HCT116 (cell line): ENCODE data around the gene TIGD4. TPM values are rescaled to one million over a fixed set of nuclear protein-coding genes. Genes with fewer than 3 reads are reported as not detected.

Experiments used
- ATAC-seq: fragments of 200-7000 bp; cut with Tn5 transposase; 2 replicates; pipeline ENCODE4 v1.9.1; 2020; ENCODE audit warnings: mild to moderate bottlenecking, moderate library complexity
- BruUV-seq: library from RNA; stranded (reverse); fragments of 400-500 nt; replicated peaks from 2 replicates; lab custom pipeline; 2021; lab: Mats Ljungman, UMichigan
- CTCF ChIA-PET: fragments of 300-600 bp; sonication (Branson Sonifier 250); formaldehyde crosslinking; loops from one replicate; lab custom pipeline; 2021; ENCODE audit warnings: antibody characterized with exemption; lab: Charles Lee
- POLR2A ChIA-PET: fragments of 300-600, 350-600 bp; sonication (Branson Sonifier 250); formaldehyde crosslinking; loops from one replicate; lab custom pipeline; 2021; ENCODE audit warnings: antibody characterized with exemption; lab: Charles Lee
- RAD21 ChIA-PET, 2 experiments: fragments of 300-600 bp; sonication (Branson Sonifier 250); formaldehyde crosslinking; loops; one replicate each; lab custom pipeline; 2023; ENCODE audit warnings: low total read pairs in 2 of 2; ENCODE audit not compliant: uncharacterized antibody in 2 of 2, unreplicated experiment in 2 of 2, low non-redundant PET in 1 of 2; lab: Charles Lee
- DNase-seq: peaks from one replicate; pipeline ENCODE4 v3.0.0-alpha.2; 2010; ENCODE audit warnings: low read depth, low spot score
- H2AFZ ChIP-seq: fragments of 200-600 bp; shearing (Covaris generic), sonication (generic); 2 replicates; pipeline ENCODE4 v1.6.1; 2017; ENCODE audit warnings: low read depth, mixed run types, mixed read lengths, antibody characterized with exemption, low read length; ENCODE audit not compliant: poor library complexity, severe bottlenecking
- H3K27ac ChIP-seq: 2 replicates; pipeline ENCODE4 v1.5.1; 2012; ENCODE audit warnings: low read depth, low read length
- H3K27me3 ChIP-seq: fragments of 200-600 bp; sonication (generic); 2 replicates; pipeline ENCODE4 v1.6.1; 2016; ENCODE audit warnings: mixed run types, low read length, mixed read lengths; ENCODE audit not compliant: insufficient read depth
- H3K36me3 ChIP-seq, 2 experiments: fragments of 200-500 bp in 1 of 2; fragments of 200-600 bp in 1 of 2; sonication (Bioruptor generic) in 1 of 2; sonication (generic) in 1 of 2; 2 replicates each; pipeline versions ENCODE4 v1.5.1 to v1.6.1; 2014 to 2016; ENCODE audit warnings: low read length in 2 of 2, inconsistent platforms in 1 of 2, mixed read lengths in 1 of 2, mixed run types in 1 of 2; ENCODE audit not compliant: insufficient read depth in 2 of 2, control insufficient read depth in 1 of 2
- H3K4me1 ChIP-seq, 2 experiments: fragments of 200-600 bp in 1 of 2; sonication (generic) in 1 of 2; 2 replicates each; pipeline versions ENCODE4 v1.5.1 to v1.6.1; 2012 to 2017; ENCODE audit warnings: low read length in 2 of 2, inconsistent platforms in 1 of 2, mild to moderate bottlenecking in 1 of 2, mixed read lengths in 1 of 2, mixed run types in 1 of 2, moderate library complexity in 1 of 2; ENCODE audit not compliant: insufficient read depth in 2 of 2, control insufficient read depth in 1 of 2
- H3K4me2 ChIP-seq: fragments of 200-600 bp; sonication (generic); 2 replicates; pipeline ENCODE4 v1.6.1; 2017; ENCODE audit warnings: mixed run types, low read length, mixed read lengths
- H3K4me3 ChIP-seq, 2 experiments: fragments of 200-600 bp in 1 of 2; sonication (generic) in 1 of 2; replicated peaks in 1 of 2; 2 replicates each; pipeline ENCODE4 v1.5.1; 2011 to 2016; ENCODE audit warnings: low read length in 2 of 2, control low read depth in 1 of 2, low read depth in 1 of 2, mild to moderate bottlenecking in 1 of 2, mixed read lengths in 1 of 2, mixed run types in 1 of 2
- H3K79me2 ChIP-seq: fragments of 200-600 bp; sonication (generic); 2 replicates; pipeline ENCODE4 v1.6.1; 2017; ENCODE audit warnings: mild to moderate bottlenecking, mixed run types, low read length, moderate library complexity, mixed read lengths; ENCODE audit not compliant: insufficient read depth
- H3K9ac ChIP-seq: fragments of 200-600 bp; sonication (generic); 2 replicates; pipeline ENCODE4 v1.6.1; 2016; ENCODE audit warnings: low read length, mixed read lengths
- H3K9me2 ChIP-seq: fragments of 200-600 bp; sonication (generic), shearing (Covaris generic); 2 replicates; pipeline ENCODE4 v1.6.1; 2017; ENCODE audit warnings: mixed run types, mild to moderate bottlenecking, moderate library complexity; ENCODE audit not compliant: insufficient read depth
- H3K9me3 ChIP-seq, 2 experiments: fragments of 200-500 bp in 1 of 2; fragments of 200-600 bp in 1 of 2; sonication (Bioruptor generic) in 1 of 2; sonication (generic) in 1 of 2; 2 replicates each; pipeline ENCODE4 v1.6.1; 2014 to 2017; ENCODE audit warnings: low read length in 2 of 2, mixed read lengths in 2 of 2, inconsistent platforms in 1 of 2, low read depth in 1 of 2, mild to moderate bottlenecking in 1 of 2, mixed run types in 1 of 2, moderate library complexity in 1 of 2; ENCODE audit not compliant: control insufficient read depth in 1 of 2, insufficient read depth in 1 of 2
- H4K20me1 ChIP-seq: fragments of 200-600 bp; sonication (generic), shearing (Covaris generic); 2 replicates; pipeline ENCODE4 v1.6.1; 2017; ENCODE audit warnings: mixed run types, mild to moderate bottlenecking, moderate library complexity; ENCODE audit not compliant: insufficient read depth
- EGR1 ChIP-seq: IDR thresholded peaks from 2 replicates; pipeline ENCODE4 v1.6.1; 2012; ENCODE audit warnings: low read depth
- EZH2 ChIP-seq: fragments of 200-600 bp; sonication (generic); IDR thresholded peaks from 2 replicates; pipeline ENCODE4 v1.6.1; 2017; ENCODE audit warnings: antibody characterized with exemption, mixed run types
- EZH2phosphoT487 ChIP-seq: fragments of 200-600 bp; IDR thresholded peaks from 2 replicates; pipeline ENCODE4 v1.6.1; 2018; ENCODE audit warnings: antibody characterized with exemption, borderline replicate concordance
- FOSL1 ChIP-seq: IDR thresholded peaks from 2 replicates; pipeline ENCODE4 v1.6.1; 2012; ENCODE audit warnings: low read depth
- JUND ChIP-seq: IDR thresholded peaks from 2 replicates; pipeline ENCODE4 v1.6.1; 2012
- POLR2A ChIP-seq: IDR thresholded peaks from 2 replicates; pipeline ENCODE4 v1.7.0; 2011; ENCODE audit warnings: borderline replicate concordance; ENCODE audit not compliant: insufficient read depth, insufficient read length; ENCODE audit errors: extremely low read depth
- POLR2AphosphoS5 ChIP-seq: IDR thresholded peaks from 2 replicates; pipeline ENCODE4 v1.6.1; 2011; ENCODE audit warnings: mild to moderate bottlenecking, low read depth, low read length, moderate library complexity
- SRF ChIP-seq: IDR thresholded peaks from 2 replicates; pipeline ENCODE4 v1.6.1; 2012; ENCODE audit warnings: low read depth
- ZFX ChIP-seq: fragments of 450-650 bp; IDR thresholded peaks from 2 replicates; pipeline ENCODE4 v1.6.1; 2017
- ZNF274 ChIP-seq: fragments of 200-500 bp; sonication (Bioruptor generic); IDR thresholded peaks from 2 replicates; pipeline ENCODE4 v1.6.1; 2014; ENCODE audit warnings: mild to moderate bottlenecking, low read depth, low read length, inconsistent platforms
- intact Hi-C: fragments of 100-400 bp; cut with micrococcal nuclease; formaldehyde crosslinking; loops from 2 replicates; pipeline ENCODE4 v1.10.0; 2022
- total RNA-seq: library from RNA; stranded (reverse); gene quantifications from one replicate; pipeline ENCODE4 v1.2.1, GENCODE V29; 2021; ENCODE audit not compliant: unreplicated experiment
- TF ChIP-seq, protein P1 (sequence below): IDR thresholded peaks from 2 replicates; pipeline ENCODE4 v1.6.1; 2012; ENCODE audit warnings: low read depth
- TF ChIP-seq, protein P2 (sequence below): IDR thresholded peaks from 2 replicates; pipeline ENCODE4 v1.6.1; 2012
- TF ChIP-seq, protein P3 (sequence below): IDR thresholded peaks from 2 replicates; pipeline ENCODE4 v1.6.1; 2012
- TF ChIP-seq, protein P4 (sequence below): IDR thresholded peaks from 2 replicates; pipeline ENCODE4 v1.6.1; 2011; ENCODE audit warnings: mild to moderate bottlenecking, low read length, moderate library complexity; ENCODE audit not compliant: insufficient replicate concordance; ENCODE audit errors: extremely low read depth

Gene TIGD4
- total RNA-seq, 1 experiment from 2014 or later = 0.42 TPM

DNA sequence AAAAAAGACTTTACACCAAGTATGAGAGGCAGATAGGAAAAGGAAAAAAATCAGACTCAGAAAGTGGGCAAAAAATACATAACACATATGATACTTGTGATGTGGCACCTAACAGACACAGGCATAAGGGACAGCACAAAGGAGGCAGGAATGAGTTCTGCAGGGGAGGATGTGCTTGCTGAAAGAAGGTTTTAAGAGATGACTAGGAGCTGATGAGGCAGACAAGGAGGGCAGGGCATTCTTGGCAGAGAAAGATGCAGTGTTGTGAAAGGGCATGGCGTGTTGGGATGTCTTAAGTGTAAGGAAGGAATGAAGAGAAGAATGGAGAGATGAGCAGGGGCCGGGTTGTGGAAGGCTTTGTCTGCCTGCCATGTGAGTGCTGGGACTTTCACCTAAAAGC is 50.1 kb downstream of the TIGD4 start (continued):
- TF ChIP-seq, protein P1, sequence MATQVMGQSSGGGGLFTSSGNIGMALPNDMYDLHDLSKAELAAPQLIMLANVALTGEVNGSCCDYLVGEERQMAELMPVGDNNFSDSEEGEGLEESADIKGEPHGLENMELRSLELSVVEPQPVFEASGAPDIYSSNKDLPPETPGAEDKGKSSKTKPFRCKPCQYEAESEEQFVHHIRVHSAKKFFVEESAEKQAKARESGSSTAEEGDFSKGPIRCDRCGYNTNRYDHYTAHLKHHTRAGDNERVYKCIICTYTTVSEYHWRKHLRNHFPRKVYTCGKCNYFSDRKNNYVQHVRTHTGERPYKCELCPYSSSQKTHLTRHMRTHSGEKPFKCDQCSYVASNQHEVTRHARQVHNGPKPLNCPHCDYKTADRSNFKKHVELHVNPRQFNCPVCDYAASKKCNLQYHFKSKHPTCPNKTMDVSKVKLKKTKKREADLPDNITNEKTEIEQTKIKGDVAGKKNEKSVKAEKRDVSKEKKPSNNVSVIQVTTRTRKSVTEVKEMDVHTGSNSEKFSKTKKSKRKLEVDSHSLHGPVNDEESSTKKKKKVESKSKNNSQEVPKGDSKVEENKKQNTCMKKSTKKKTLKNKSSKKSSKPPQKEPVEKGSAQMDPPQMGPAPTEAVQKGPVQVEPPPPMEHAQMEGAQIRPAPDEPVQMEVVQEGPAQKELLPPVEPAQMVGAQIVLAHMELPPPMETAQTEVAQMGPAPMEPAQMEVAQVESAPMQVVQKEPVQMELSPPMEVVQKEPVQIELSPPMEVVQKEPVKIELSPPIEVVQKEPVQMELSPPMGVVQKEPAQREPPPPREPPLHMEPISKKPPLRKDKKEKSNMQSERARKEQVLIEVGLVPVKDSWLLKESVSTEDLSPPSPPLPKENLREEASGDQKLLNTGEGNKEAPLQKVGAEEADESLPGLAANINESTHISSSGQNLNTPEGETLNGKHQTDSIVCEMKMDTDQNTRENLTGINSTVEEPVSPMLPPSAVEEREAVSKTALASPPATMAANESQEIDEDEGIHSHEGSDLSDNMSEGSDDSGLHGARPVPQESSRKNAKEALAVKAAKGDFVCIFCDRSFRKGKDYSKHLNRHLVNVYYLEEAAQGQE = no peak
- TF ChIP-seq EGR1 (no peak), SRF (no peak), FOSL1 (no peak), JUND (no peak)
- TF ChIP-seq, protein P2, sequence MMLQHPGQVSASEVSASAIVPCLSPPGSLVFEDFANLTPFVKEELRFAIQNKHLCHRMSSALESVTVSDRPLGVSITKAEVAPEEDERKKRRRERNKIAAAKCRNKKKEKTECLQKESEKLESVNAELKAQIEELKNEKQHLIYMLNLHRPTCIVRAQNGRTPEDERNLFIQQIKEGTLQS = no peak
- TF ChIP-seq, protein P3, sequence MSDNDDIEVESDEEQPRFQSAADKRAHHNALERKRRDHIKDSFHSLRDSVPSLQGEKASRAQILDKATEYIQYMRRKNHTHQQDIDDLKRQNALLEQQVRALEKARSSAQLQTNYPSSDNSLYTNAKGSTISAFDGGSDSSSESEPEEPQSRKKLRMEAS = no peak

DNA sequence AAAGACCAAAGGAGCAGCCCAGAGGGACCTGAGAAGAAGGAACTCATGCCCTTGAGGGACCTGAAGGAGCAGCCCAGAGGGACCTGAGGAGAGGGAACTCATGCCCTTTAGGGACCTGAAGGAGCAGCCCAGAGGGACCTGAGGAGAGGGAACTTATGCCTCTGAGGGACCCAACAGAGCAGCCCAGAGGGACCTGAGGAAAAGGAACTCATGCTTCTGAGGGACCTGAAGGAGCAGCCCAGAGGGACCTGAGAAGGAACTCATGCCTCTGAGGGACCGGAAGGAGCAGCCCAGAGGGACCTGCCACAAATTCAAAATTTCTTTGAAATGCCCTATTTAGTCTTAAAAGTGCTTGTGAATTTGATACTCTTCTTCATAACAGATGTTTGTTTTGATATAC is 51.2 kb downstream of the TIGD4 start:
- CTCF ChIA-PET = no interaction called here
- DNase-seq (no peak), ATAC-seq (no peak)
- POLR2A ChIA-PET = no interaction called here
- TF ChIP-seq JUND (no peak), EZH2phosphoT487 (no peak), POLR2AphosphoS5 (no peak), ZNF274 (no peak), ZFX (no peak), POLR2A (no peak), EZH2 (no peak)
- TF ChIP-seq, protein P4, sequence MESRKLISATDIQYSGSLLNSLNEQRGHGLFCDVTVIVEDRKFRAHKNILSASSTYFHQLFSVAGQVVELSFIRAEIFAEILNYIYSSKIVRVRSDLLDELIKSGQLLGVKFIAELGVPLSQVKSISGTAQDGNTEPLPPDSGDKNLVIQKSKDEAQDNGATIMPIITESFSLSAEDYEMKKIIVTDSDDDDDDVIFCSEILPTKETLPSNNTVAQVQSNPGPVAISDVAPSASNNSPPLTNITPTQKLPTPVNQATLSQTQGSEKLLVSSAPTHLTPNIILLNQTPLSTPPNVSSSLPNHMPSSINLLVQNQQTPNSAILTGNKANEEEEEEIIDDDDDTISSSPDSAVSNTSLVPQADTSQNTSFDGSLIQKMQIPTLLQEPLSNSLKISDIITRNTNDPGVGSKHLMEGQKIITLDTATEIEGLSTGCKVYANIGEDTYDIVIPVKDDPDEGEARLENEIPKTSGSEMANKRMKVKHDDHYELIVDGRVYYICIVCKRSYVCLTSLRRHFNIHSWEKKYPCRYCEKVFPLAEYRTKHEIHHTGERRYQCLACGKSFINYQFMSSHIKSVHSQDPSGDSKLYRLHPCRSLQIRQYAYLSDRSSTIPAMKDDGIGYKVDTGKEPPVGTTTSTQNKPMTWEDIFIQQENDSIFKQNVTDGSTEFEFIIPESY = no peak
- TF ChIP-seq, protein P3 = no peak
- H3K36me3 ChIP-seq = no peaks in the 10 kb centered on the region
- H3K27me3 ChIP-seq = no peaks in the 10 kb centered on the region
- no peak overlapping the region for H2AFZ ChIP-seq
- intact Hi-C loops = no loop called here
- BruUV-seq = no TSS peak
- H3K9ac ChIP-seq = no peak overlapping the region
- no peaks in the 10 kb centered on the region for H4K20me1 ChIP-seq
- H3K4me2 ChIP-seq = no peak overlapping the region
- H3K9me2 ChIP-seq = no peaks in the 10 kb centered on the region
- RAD21 ChIA-PET = no interaction called here
- no peaks in the 10 kb centered on the region for H3K79me2 ChIP-seq
- H3K27ac ChIP-seq = no peak overlapping the region
- no peak overlapping the region for H3K4me3 ChIP-seq
- no peaks in the 10 kb centered on the region for H3K4me1 ChIP-seq
- H3K9me3 ChIP-seq = no peaks in the 10 kb centered on the region
